Body of pancreas (tissue), 4 donors: ENCODE data around the gene JAGN1.

Source experiments
- CTCF ChIP-seq, 7 experiments: fragments of 450-650 bp in 4 of 7; fragments of 200-600 bp in 3 of 7; sonication (generic) in 3 of 7; IDR thresholded peaks; one replicate each; pipeline ENCODE4 v1.5.1; 2016 to 2019; ENCODE audit warnings: antibody characterized with exemption in 7 of 7
- POLR2A ChIP-seq, 3 donors: fragments of 450-650 bp; IDR thresholded peaks; one replicate each; pipeline ENCODE4 v1.6.1; 2016; ENCODE audit warnings: antibody characterized with exemption in 3 of 3, mild to moderate bottlenecking in 2 of 3

GRCh38 chr3:9917820-9918219 is 27.4 kb downstream of the JAGN1 start:
- TF ChIP-seq CTCF (IDR thresholded peaks at IDR 0.05) (no peak), POLR2A (IDR thresholded peaks at IDR 0.05) (no peak)
